Measurements from ENCODE around the gene HNRNPUL1.

DNA sequence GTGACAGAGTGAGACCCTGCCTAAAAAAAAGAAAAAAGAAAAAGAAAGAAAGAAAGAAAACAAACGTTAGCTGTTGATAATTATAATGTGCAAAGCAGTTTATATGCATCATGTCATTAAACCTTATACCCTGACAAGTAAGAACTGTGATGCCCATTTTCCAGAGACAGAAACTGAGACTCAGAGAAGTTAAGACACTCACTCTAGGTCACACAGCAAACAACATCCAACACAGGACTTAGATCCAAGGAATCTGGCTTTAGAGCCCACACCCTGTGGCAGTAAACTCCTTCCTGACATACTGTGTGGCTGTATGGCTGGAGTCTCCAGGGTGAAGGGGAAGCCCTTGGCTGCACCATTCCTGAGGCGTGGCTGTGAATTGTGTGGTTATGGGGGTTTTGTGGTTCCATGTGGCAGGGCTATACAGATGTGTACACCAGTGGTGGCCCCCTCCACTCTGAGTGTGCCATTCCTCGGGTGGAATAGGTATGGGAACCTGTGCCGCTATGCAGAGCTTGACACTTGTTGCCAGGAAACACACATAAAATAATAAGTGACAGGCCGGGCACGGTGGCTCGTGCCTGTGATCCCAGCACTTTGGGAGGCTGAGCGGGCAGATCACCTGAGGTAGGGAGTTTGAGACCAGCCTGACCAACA is 29.5 kb upstream of the HNRNPUL1 start:
- TF ChIP-seq EZH2phosphoT487 (IDR thresholded peaks at IDR 0.05; ENCODE audit: low read length) = no peak
- TF ChIP-seq, protein P1, sequence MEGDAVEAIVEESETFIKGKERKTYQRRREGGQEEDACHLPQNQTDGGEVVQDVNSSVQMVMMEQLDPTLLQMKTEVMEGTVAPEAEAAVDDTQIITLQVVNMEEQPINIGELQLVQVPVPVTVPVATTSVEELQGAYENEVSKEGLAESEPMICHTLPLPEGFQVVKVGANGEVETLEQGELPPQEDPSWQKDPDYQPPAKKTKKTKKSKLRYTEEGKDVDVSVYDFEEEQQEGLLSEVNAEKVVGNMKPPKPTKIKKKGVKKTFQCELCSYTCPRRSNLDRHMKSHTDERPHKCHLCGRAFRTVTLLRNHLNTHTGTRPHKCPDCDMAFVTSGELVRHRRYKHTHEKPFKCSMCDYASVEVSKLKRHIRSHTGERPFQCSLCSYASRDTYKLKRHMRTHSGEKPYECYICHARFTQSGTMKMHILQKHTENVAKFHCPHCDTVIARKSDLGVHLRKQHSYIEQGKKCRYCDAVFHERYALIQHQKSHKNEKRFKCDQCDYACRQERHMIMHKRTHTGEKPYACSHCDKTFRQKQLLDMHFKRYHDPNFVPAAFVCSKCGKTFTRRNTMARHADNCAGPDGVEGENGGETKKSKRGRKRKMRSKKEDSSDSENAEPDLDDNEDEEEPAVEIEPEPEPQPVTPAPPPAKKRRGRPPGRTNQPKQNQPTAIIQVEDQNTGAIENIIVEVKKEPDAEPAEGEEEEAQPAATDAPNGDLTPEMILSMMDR (IDR thresholded peaks at IDR 0.05; ENCODE audit: low read length) = no peak
- TF ChIP-seq EZH2 (optimal IDR thresholded peaks at IDR 0.05; ENCODE audit: low read depth, low read length) = no peak

Data from MM.1S (cell line).